OCI-LY3 (cell line): ENCODE results near the gene GNAZ.

Experiments used
- H2AFZ ChIP-seq: fragments of 200-600, 300-600 bp; shearing (Covaris generic); 2 replicates; pipeline ENCODE4 v1.6.0; 2014; ENCODE audit warnings: antibody characterized with exemption, low read depth, low read length
- H3K27ac ChIP-seq: fragments of 200-600, 300-600 bp; sonication (generic); 2 replicates; pipeline ENCODE4 v1.5.1; 2014; ENCODE audit warnings: mild to moderate bottlenecking, low read length, moderate library complexity, mixed read lengths
- H3K27me3 ChIP-seq: fragments of 200-600, 300-600 bp; sonication (generic); 2 replicates; pipeline ENCODE4 v1.6.1; 2014; ENCODE audit warnings: low read depth, low read length, mixed read lengths
- H3K36me3 ChIP-seq: fragments of 200-600, 300-600 bp; sonication (generic); replicated peaks from 2 replicates; pipeline ENCODE3; 2014; ENCODE audit warnings: low read depth, low read length, mixed read lengths
- H3K4me1 ChIP-seq: fragments of 300-600, 200-600 bp; sonication (generic); 2 replicates; pipeline ENCODE4 v1.6.1; 2014; ENCODE audit warnings: low read length, mixed read lengths
- H3K4me2 ChIP-seq: fragments of 200-600, 300-600 bp; sonication (generic); 2 replicates; pipeline ENCODE4 v1.6.1; 2014; ENCODE audit warnings: low read length, mixed read lengths
- H3K4me3 ChIP-seq: fragments of 300-600, 200-600 bp; sonication (generic); 2 replicates; pipeline ENCODE4 v1.5.1; 2014; ENCODE audit warnings: antibody characterized with exemption, mild to moderate bottlenecking, low read length, moderate library complexity
- H3K79me2 ChIP-seq: fragments of 300-600, 200-600 bp; shearing (Covaris generic); 2 replicates; pipeline ENCODE4 v1.6.1; 2014; ENCODE audit warnings: mild to moderate bottlenecking, low read length, mixed read lengths
- H3K9ac ChIP-seq: fragments of 300-600, 200-600 bp; shearing (Covaris generic); 2 replicates; pipeline ENCODE4 v1.6.0; 2014; ENCODE audit warnings: mild to moderate bottlenecking, low read length, moderate library complexity
- H3K9me3 ChIP-seq: fragments of 200-600, 300-600 bp; shearing (Covaris generic); 2 replicates; pipeline ENCODE4 v1.6.1; 2014; ENCODE audit warnings: low read length, mixed read lengths; ENCODE audit not compliant: insufficient read depth
- H4K20me1 ChIP-seq: fragments of 200-600, 300-600 bp; sonication (generic); 2 replicates; pipeline ENCODE4 v1.6.1; 2016; ENCODE audit warnings: low read length, mixed read lengths; ENCODE audit not compliant: insufficient read depth
- EZH2phosphoT487 ChIP-seq: fragments of 200-600 bp; shearing (Covaris generic); IDR thresholded peaks from 2 replicates; pipeline ENCODE4 v1.6.1; 2018; ENCODE audit warnings: antibody characterized with exemption, mixed run types, low read depth
- TF ChIP-seq, protein P1 (sequence below): fragments of 200-600, 300-600 bp; sonication (generic); IDR thresholded peaks from 2 replicates; pipeline ENCODE4 v1.5.1; 2014; ENCODE audit warnings: antibody characterized with exemption, low read length, low read depth

Gene GNAZ

DNA sequence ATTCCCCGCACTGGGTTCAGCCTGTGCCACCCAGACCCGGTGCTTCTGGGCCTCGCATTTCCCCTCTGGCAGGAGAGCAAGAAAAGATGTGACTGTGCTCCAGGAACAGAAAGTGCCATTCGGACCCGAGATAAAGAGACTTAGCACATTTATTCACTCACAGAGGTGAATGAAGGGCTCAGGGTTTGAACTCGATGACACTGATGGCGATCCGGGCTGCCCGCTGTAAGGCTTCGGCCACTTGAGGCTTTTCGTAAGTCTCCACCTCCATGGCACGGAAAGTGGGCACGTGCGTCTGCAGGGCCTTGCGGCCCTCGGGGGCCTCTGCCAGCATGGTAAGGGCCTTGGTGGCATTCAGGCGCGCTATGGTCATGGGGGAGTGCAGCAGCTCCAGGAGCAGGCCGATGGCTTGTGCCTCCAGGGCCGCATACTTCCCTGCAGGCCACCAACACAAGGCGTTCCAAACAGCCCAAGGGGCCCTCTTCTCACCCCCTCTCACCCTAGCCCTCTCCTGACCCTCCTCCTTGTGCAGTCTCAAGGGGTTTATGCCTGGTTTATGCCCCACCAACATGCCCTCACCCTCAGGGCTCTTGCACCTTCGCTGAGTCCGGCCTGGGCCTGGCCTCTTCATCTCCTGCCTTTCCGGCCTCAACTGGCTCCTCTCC lies 10.9 kb upstream of the GNAZ start:
- H3K4me2 ChIP-seq = peak overlapping the region; percentile 60

GRCh38 chr22:23060612-23061400 lies 9.5 kb upstream of the GNAZ start:
- no peak overlapping the region for H2AFZ ChIP-seq
- H3K4me2 ChIP-seq = peak overlapping the region; percentile 67
- no peaks in the 10 kb centered on the region for H4K20me1 ChIP-seq
- peaks cover 87% of the 10 kb centered on the region for H3K4me1 ChIP-seq
- H3K36me3 ChIP-seq = peaks cover 14% of the 10 kb centered on the region
- H3K4me3 ChIP-seq = peak overlapping the region; percentile 24; the same call in 1 of the 2 replicates
- H3K9ac ChIP-seq = peak overlapping the region; percentile 52
- H3K27ac ChIP-seq = peak overlapping the region; percentile 28
- H3K79me2 ChIP-seq = no peaks in the 10 kb centered on the region
- H3K9me3 ChIP-seq = peaks cover 14% of the 10 kb centered on the region
- H3K27me3 ChIP-seq = no peaks in the 10 kb centered on the region
- TF ChIP-seq, protein P1, sequence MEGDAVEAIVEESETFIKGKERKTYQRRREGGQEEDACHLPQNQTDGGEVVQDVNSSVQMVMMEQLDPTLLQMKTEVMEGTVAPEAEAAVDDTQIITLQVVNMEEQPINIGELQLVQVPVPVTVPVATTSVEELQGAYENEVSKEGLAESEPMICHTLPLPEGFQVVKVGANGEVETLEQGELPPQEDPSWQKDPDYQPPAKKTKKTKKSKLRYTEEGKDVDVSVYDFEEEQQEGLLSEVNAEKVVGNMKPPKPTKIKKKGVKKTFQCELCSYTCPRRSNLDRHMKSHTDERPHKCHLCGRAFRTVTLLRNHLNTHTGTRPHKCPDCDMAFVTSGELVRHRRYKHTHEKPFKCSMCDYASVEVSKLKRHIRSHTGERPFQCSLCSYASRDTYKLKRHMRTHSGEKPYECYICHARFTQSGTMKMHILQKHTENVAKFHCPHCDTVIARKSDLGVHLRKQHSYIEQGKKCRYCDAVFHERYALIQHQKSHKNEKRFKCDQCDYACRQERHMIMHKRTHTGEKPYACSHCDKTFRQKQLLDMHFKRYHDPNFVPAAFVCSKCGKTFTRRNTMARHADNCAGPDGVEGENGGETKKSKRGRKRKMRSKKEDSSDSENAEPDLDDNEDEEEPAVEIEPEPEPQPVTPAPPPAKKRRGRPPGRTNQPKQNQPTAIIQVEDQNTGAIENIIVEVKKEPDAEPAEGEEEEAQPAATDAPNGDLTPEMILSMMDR = no peak
- TF ChIP-seq EZH2phosphoT487 = no peak

More for the DNA sequence above, 10.9 kb upstream of the GNAZ start:
- Histone ChIP-seq H4K20me1 (no peaks in the 10 kb centered on the region), H3K79me2 (no peaks in the 10 kb centered on the region), H3K9ac (peak overlapping the region; percentile 51; the same call in 1 of the 2 replicates), H3K36me3 (peaks cover 14% of the 10 kb centered on the region), H3K9me3 (peaks cover 14% of the 10 kb centered on the region), H3K27ac (peak overlapping the region; percentile 44), H2AFZ (peak overlapping the region; percentile 49; the same call in 1 of the 2 replicates), H3K4me3 (peak overlapping the region; percentile 13; the same call in 1 of the 2 replicates), H3K4me1 (peaks cover 87% of the 10 kb centered on the region), H3K27me3 (no peaks in the 10 kb centered on the region)
- TF ChIP-seq EZH2phosphoT487 = no peak
- TF ChIP-seq, protein P1 = no peak

DNA sequence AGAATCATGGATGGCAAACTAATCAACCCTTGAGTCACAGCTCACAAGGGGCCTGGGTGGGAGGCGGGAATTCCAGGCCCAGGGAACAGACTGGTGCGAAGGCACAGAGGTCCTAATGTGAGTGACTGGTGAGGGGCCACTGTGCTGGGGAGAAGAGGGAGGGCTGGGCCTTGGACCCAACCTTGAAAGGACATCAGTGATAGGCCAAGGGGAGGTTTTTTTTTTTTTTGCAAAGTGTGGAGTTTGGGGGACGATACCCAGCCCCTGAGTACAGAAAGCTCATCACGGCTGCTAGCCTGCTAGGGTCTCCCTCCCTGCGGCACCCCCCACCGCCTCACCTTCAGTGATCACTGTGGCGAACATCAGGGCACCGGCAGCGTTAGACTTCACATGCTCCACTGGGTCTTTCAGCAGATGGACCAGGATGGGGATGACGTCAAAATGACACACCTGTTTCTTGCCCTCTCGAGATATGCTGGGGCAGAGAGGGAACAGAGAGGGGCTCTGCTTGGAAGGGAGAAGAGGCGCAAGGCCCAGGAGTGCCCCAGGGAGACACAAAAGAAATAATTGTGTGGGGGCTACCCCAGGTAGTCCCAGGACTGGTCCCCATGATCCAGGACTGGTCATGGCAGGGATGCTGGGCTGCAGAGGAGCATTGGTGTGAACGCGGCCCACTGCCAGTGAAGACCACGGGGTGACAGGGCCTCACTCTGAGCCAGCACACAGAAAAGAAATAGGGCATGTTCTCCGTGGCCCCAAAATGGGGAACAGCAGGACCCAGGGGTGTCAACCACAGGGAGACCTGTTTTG lies 8.6 kb upstream of the GNAZ start:
- Histone ChIP-seq H3K9ac (peak overlapping the region; percentile 52), H3K4me3 (peak overlapping the region; percentile 24), H3K4me2 (peak overlapping the region; percentile 67), H3K27ac (peak overlapping the region; percentile 28), H3K36me3 (peaks cover 9% of the 10 kb centered on the region), H2AFZ (no peak overlapping the region), H4K20me1 (no peaks in the 10 kb centered on the region), H3K4me1 (peaks cover 94% of the 10 kb centered on the region), H3K9me3 (peaks cover 8% of the 10 kb centered on the region), H3K79me2 (no peaks in the 10 kb centered on the region), H3K27me3 (no peaks in the 10 kb centered on the region)
- no peak for TF ChIP-seq EZH2phosphoT487
- TF ChIP-seq, protein P1 = no peak
